HG03025 (cell line): ENCODE results near the gene TICAM1.
"Not testable (repeated sequence)": the region's sequence is repeated elsewhere in the genome, so short reads cannot be mapped to it uniquely, and the experiment has no call there.

ENCODE experiments used
- ATAC-seq: cut with Tn5 transposase; IDR thresholded peaks from one replicate; pipeline ENCODE4 v1.9.1; 2021; ENCODE audit warnings: mild to moderate bottlenecking, moderate library complexity; ENCODE audit not compliant: unreplicated experiment, low FRiP score

Gene TICAM1

GRCh38 chr19:4831304-4831978 is at the start of gene TICAM1:
Gene TICAM1, minus strand, starts transcription at chr19:4831712. Its CDS starts 13,335 bp downstream, at chr19:4818377.
- peak; percentile 52 for ATAC-seq

DNA sequence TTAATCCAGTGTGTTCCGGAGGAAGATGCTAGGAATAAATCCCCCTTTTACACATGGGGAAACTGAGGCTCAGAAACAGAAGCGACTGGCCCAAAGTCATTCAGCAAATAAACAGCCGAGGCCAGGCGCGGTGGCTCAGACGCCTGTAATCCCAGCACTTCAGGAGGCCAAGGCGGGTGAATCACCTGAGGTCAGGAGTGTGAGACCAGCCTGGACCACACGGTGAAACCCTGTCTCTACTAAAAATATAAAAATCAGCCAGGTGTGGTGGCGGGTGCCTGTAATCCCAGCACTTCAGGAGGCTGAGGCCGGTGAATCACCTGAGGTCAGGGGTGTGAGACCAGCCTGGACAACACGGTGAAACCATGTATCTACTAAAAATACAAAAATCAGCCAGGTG is 47.5 kb upstream of the TICAM1 start:
- ATAC-seq = no peak

DNA sequence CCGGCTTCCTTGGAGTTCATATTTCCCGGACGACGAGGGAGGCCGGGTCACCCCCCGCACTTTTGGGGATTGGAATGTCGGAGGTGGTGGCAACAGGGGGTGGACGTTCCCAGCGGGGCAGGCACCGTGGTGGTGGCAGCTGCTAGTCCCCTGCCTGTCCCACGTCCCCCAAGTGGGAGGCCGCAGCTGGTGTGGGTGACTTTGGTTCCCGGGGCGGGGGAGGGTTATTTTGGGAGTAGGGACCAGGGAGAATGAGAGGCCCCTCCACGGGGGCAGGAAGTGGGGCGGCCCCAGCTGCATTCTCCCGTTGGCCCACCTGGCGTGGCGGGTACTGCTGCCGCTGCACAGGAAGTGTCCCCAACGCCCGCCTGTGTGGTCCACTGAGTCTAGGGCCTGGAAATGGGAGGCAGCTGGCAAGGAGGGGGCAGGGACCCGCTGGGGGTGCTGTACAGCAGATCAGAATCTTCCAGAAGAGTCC is 47.0 kb upstream of the TICAM1 start:
- ATAC-seq = no peak

- no peak for ATAC-seq
Observed at GRCh38 chr19:4877753-4878490, 46.4 kb upstream of the TICAM1 start.

GRCh38 chr19:4873930-4874329 is 42.4 kb upstream of the TICAM1 start:
- ATAC-seq = no peak

DNA sequence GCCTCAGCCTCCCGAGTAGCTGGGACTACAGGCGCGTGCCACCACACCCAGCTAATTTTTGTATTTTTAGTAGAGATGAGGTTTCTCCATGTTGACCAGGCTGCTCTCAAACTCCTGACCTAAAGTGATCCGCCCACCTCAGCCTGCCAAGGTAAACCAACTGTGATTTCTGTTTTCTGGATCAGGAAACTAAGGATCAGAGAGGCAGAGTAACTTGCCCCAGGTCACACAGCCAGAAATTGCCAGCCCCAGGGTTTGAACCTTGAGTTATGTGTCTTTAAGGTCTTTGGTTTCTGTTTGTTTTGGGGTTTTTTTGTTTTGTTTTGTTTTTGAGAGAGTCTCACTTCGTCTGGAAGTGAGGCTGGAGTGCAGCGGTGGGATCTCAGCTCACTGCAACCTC is 40.2 kb upstream of the TICAM1 start:
- ATAC-seq = no peak

GRCh38 chr19:4870025-4870700 is 38.7 kb upstream of the TICAM1 start:
- ATAC-seq = no peak

DNA sequence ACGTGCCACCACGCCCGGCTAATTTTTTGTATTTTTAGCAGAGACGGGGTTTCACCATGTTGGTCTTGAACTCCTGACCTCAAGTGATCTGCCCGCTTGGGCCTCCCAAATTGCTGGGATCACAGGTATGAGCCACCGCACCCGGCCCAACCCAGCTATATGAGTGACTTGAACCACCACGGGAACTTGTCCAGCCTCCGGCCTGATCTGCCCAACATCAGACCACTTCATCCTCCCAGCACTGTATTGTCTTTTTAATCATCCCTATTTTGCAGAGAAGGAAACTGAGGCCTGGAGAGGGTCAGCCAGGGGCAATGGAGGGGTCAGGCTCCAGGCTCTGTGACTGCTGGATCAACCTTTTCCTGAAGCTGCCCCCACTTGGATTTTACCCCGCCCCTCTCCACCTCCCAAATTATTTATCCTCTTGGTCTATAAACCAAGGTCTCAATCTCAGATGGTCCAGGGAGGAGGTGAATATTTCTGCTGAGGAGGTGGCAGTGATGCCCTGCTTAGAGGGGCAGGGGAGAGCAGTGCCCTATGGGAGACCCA is 36.8 kb upstream of the TICAM1 start:
- no peak for ATAC-seq

DNA sequence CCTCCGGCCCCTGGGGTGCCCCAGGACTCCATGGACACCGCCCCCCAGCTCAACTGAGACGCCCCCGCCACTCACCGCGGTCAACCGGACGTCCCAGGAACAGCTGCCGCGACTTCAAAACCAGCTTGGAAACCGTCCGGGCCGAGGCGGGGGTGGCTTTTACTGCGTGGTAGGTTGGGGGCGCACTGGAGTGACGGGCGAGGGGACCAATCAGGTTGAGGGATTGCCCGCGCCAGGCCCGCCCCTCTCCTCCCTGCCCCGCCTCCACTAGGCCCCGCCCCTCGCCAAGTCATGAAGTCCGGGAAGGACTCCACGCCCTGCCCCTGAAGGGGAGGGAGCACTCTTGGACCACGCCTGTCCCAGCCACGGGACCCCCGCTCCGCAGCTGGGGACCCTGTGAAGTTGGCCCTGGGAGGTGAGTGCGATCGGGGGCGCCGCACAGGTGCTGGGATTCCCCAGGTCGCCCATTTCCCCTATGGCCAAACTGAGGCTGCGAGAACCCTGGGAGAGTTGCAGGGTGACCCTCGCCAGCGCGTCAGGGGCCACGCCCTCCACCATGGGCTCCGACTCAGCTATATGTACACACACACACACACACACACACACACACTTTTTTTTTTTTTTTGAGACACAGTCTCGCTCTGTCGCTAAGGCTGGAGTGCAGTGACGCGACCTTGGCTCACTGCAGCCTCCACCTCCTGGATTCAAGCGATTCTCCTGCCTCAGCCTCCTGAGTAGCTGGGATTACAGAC is 36.2 kb upstream of the TICAM1 start, which contains the start of gene PLIN3:
TSS of gene PLIN3 (minus strand) at position 134 of the 752 bp plus-strand sequence. CDS start 6,273 bp downstream, outside the sequence.
- ATAC-seq = peak; percentile 51

GRCh38 chr19:4866595-4867424 is 35.3 kb upstream of the TICAM1 start:
- ATAC-seq = no peak

DNA sequence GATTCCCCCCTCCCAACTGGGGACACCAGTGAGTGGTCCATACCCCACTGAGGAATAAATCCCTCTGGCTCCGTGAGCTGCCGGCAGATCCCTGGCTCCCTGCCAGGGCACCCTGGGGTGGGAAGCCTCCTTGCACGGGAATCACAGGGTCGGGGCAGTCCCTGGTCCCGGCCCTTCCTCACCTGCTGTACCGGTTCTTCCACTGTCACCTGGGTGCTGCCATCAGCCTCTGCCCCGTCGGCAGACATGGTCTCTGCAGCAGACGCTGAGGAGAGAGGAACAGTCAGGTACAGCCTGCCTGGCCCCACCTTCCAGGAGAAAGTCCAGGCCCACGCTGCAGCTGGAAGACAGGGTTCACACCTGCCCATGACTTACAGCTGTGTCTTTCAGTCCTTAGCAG is 29.6 kb upstream of the TICAM1 start:
- ATAC-seq = no peak

GRCh38 chr19:4859697-4860096 is 28.2 kb upstream of the TICAM1 start:
- ATAC-seq = no peak

DNA sequence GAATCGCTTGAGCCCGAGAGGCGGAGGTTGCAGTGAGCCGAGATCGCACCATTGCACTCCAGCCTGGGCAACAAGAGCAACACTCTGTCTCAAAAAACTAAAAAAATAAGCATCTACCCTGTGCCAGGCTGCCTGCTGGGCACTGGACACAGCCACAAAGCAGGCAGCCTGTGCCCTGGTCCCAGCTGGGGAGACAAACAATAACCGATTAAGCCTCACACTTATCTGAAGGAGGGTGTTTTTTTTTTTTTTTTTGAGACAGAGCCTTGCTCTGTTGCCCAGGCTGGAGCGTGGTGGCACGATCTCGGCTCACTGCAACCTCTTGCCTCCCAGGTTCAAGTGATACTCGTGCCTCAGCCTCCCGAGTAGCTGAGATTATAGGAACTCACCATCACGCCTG is 25.0 kb upstream of the TICAM1 start:
- not testable (repeated sequence) for ATAC-seq

DNA sequence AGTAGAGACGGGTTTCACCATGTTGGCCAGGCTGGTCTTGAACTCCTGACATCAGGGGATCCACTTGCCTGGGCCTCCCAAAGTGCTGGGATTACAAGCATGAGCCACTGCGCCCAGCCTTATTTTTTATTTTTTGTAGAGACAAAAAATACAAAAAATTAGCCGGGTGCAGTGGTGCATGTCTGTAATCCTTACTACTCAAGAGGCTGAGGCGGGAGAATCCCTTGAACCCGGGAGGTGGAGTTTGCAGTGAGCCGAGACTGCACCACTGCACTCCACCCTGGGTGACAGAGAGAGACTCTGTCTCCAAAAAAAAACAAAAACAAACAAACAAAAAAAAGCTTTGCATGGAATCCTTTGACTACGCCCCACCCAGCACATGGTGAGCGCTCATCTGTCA is 22.0 kb upstream of the TICAM1 start:
- not testable (repeated sequence) for ATAC-seq

DNA sequence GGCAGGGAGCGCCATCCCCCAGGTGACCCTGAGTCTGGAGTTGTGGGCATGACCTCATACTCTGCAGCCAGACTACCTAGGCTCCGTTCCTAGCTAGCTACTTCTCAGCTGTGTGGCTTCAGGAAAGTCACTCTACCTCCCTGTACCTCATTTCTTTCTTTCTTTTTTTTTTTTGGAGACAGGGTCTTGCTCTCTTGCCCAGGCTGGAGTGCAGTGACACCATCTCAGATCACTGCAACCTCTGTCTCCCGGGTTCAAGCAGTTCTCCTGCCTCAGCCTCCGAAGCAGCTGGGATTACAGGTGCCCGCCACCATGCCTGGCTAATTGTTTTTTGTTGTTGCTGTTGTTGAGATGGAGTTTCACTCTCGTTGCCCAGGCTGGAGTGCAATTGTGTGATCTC is 21.0 kb upstream of the TICAM1 start:
- ATAC-seq = no peak

DNA sequence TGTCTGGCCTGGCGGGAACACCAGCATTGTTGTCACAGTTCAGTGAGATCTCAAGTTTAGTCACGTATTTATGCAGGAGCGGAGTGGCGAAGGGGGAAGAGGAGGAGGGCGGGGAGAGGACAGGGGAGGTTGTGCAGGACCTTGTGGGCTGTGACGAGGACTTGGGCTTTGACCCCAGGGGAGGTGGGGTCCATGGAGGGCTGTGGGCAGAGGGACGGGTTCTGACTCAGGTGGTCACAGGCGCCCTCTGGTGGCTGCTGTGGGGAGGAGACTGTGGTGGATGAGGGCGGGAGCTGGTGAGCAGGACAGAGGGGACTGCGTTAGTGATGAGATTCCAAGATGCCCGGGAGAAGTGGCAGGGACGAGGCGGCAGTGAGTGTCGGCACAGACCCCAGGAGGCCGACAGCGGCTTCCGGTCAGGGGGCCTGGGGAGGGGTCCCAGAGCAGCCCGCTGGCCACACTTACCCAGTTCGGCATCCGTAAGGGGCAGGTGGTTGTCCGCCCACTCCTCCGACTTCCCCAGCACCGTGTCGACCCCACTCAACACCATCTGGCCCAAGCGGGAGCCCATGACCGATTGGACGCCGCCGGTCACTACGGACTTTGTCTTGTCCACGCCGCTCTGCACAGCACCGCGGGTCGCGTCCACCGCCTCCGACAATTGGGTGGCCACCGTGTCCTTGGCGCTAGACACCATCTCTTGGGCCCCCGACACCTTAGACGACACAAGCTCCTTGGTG is 20.2 kb upstream of the TICAM1 start:
- no peak for ATAC-seq

GRCh38 chr19:4849019-4849418 is 17.5 kb upstream of the TICAM1 start:
- no peak for ATAC-seq

GRCh38 chr19:4847190-4847973 is 15.9 kb upstream of the TICAM1 start:
- no peak for ATAC-seq
